OCI-LY1 (cell line): ENCODE data around the gene EEF2K.
"Not testable (repeated sequence)": the region's sequence is repeated elsewhere in the genome, so short reads cannot be mapped to it uniquely, and the experiment has no call there.

ENCODE experiments used
- H2AFZ ChIP-seq: fragments of 200-600 bp; sonication (generic), shearing (Covaris generic); 2 replicates; pipeline ENCODE4 v1.6.0; 2014; ENCODE audit warnings: antibody characterized with exemption, mild to moderate bottlenecking, low read length
- H3F3A ChIP-seq: fragments of 200-600 bp; sonication (generic), shearing (Covaris generic); 2 replicates; pipeline ENCODE4 v1.6.0; 2014; ENCODE audit warnings: mild to moderate bottlenecking, antibody characterized with exemption, low read length, moderate library complexity; ENCODE audit not compliant: insufficient read depth
- H3K27ac ChIP-seq: fragments of 200-600 bp; sonication (generic); 2 replicates; pipeline ENCODE4 v1.5.1; 2014; ENCODE audit warnings: low read length, mixed run types, mild to moderate bottlenecking, low read depth; ENCODE audit not compliant: poor library complexity, severe bottlenecking
- H3K27me3 ChIP-seq: fragments of 200-600 bp; sonication (generic); 2 replicates; pipeline ENCODE4 v1.6.0; 2014; ENCODE audit warnings: antibody characterized with exemption, mild to moderate bottlenecking, low read length, moderate library complexity; ENCODE audit not compliant: insufficient read depth
- H3K36me3 ChIP-seq: fragments of 200-600 bp; sonication (generic); 2 replicates; pipeline ENCODE4 v1.6.1; 2014; ENCODE audit warnings: mild to moderate bottlenecking, antibody characterized with exemption, low read length, moderate library complexity, mixed read lengths; ENCODE audit not compliant: insufficient read depth
- H3K4me1 ChIP-seq: fragments of 200-600 bp; sonication (generic); 2 replicates; pipeline ENCODE4 v1.5.1; 2014; ENCODE audit warnings: mild to moderate bottlenecking, low read length, moderate library complexity; ENCODE audit not compliant: insufficient read depth, severe bottlenecking
- H3K4me2 ChIP-seq: fragments of 200-600 bp; sonication (generic), shearing (Covaris generic); 2 replicates; pipeline ENCODE4 v1.6.1; 2014; ENCODE audit warnings: low read length
- H3K4me3 ChIP-seq: fragments of 200-600 bp; sonication (generic); 2 replicates; pipeline ENCODE4 v1.5.1; 2014; ENCODE audit warnings: low read length, low read depth, mild to moderate bottlenecking, mixed read lengths; ENCODE audit not compliant: poor library complexity, severe bottlenecking
- H3K79me2 ChIP-seq: fragments of 200-600 bp; shearing (Covaris generic); 2 replicates; pipeline ENCODE4 v1.6.1; 2016; ENCODE audit warnings: mixed run types, low read length, mixed read lengths; ENCODE audit not compliant: insufficient read depth
- H3K9ac ChIP-seq: fragments of 200-600 bp; sonication (generic), shearing (Covaris generic); 2 replicates; pipeline ENCODE4 v1.6.1; 2014; ENCODE audit warnings: mild to moderate bottlenecking, low read length, mixed read lengths
- H3K9me2 ChIP-seq: fragments of 200-600 bp; sonication (generic), shearing (Covaris generic); 2 replicates; pipeline ENCODE4 v1.6.1; 2014; ENCODE audit warnings: low read depth, mild to moderate bottlenecking, low read length, mixed read lengths
- H3K9me3 ChIP-seq: fragments of 200-600 bp; shearing (Covaris generic); 2 replicates; pipeline ENCODE4 v1.6.1; 2014; ENCODE audit warnings: low read length, mixed read lengths
- H4K20me1 ChIP-seq: fragments of 200-600 bp; sonication (generic), shearing (Covaris generic); 2 replicates; pipeline ENCODE4 v1.6.0; 2016; ENCODE audit warnings: mild to moderate bottlenecking, low read length; ENCODE audit not compliant: insufficient read depth
- EZH2 ChIP-seq: fragments of 200-600 bp; sonication (generic), shearing (Covaris generic); IDR thresholded peaks from 2 replicates; pipeline ENCODE4 v1.8.0; 2017; ENCODE audit warnings: borderline replicate concordance, mixed run types, mild to moderate bottlenecking, antibody characterized with exemption, low read length, moderate library complexity, mixed read lengths
- TF ChIP-seq, protein P1 (sequence below): fragments of 200-600 bp; sonication (generic), shearing (Covaris generic); IDR thresholded peaks from 2 replicates; pipeline ENCODE4 v1.5.1; 2017; ENCODE audit warnings: mild to moderate bottlenecking, antibody characterized with exemption, low read length, moderate library complexity, mixed read lengths

Gene EEF2K

GRCh38 chr16:22165508-22166285 lies 40.4 kb upstream of the EEF2K start:
- no peaks in the 10 kb centered on the region for H3K27me3 ChIP-seq
- no peaks in the 10 kb centered on the region for H4K20me1 ChIP-seq
- H3F3A ChIP-seq = no peaks in the 10 kb centered on the region
- no peak overlapping the region for H3K27ac ChIP-seq
- no peak overlapping the region for H3K9ac ChIP-seq
- no peaks in the 10 kb centered on the region for H3K9me3 ChIP-seq
- H3K9me2 ChIP-seq = no peaks in the 10 kb centered on the region
- H3K4me2 ChIP-seq = no peak overlapping the region
- H3K4me3 ChIP-seq = no peak overlapping the region
- TF ChIP-seq, protein P1, sequence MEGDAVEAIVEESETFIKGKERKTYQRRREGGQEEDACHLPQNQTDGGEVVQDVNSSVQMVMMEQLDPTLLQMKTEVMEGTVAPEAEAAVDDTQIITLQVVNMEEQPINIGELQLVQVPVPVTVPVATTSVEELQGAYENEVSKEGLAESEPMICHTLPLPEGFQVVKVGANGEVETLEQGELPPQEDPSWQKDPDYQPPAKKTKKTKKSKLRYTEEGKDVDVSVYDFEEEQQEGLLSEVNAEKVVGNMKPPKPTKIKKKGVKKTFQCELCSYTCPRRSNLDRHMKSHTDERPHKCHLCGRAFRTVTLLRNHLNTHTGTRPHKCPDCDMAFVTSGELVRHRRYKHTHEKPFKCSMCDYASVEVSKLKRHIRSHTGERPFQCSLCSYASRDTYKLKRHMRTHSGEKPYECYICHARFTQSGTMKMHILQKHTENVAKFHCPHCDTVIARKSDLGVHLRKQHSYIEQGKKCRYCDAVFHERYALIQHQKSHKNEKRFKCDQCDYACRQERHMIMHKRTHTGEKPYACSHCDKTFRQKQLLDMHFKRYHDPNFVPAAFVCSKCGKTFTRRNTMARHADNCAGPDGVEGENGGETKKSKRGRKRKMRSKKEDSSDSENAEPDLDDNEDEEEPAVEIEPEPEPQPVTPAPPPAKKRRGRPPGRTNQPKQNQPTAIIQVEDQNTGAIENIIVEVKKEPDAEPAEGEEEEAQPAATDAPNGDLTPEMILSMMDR = no peak
- no peak for TF ChIP-seq EZH2
- H2AFZ ChIP-seq = no peak overlapping the region
- no peaks in the 10 kb centered on the region for H3K79me2 ChIP-seq
- H3K4me1 ChIP-seq = no peaks in the 10 kb centered on the region
- H3K36me3 ChIP-seq = no peaks in the 10 kb centered on the region; the same call in 1 of the 2 replicates

- Histone ChIP-seq H3K9ac (no peak overlapping the region), H3K79me2 (no peaks in the 10 kb centered on the region), H3K4me3 (no peak overlapping the region), H3K4me1 (no peaks in the 10 kb centered on the region), H3K4me2 (no peak overlapping the region), H2AFZ (no peak overlapping the region), H3K36me3 (no peaks in the 10 kb centered on the region), H4K20me1 (no peaks in the 10 kb centered on the region), H3K9me2 (no peaks in the 10 kb centered on the region), H3K27ac (no peak overlapping the region), H3F3A (no peaks in the 10 kb centered on the region), H3K9me3 (no peaks in the 10 kb centered on the region), H3K27me3 (0 out of 2 replicates have a peak, but pooled peaks cover 8% of the 10 kb centered on the region)
- no peak for TF ChIP-seq EZH2
- TF ChIP-seq, protein P1 = no peak
Measured at GRCh38 chr16:22171953-22172352, 34.1 kb upstream of the EEF2K start.

DNA sequence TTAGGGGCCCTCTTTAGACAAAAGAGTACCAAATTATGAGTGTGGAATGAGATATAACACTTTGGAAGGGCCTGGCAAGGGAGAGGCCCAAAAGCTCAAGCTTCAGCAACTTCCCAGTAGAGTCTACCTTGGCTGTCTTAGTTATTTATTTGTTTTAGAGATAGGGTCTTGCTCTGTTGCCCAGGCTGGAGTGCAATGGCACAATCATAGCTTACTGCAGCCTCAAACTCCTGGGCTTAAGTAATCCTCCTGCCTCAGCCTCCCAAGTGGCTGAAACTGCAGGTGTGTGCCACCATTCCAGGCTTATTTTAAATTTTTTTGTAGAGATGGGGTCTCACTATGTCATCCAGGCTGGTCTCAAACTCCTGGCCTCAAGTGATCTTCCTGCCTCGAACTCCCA lies 33.4 kb upstream of the EEF2K start:
- not testable (repeated sequence) for H3K27me3 ChIP-seq, H4K20me1 ChIP-seq, H3K27ac ChIP-seq, H3K79me2 ChIP-seq, H3K4me2 ChIP-seq, H3K36me3 ChIP-seq, H3F3A ChIP-seq, H3K4me3 ChIP-seq, H3K9ac ChIP-seq, H3K4me1 ChIP-seq, H3K9me2 ChIP-seq, H3K9me3 ChIP-seq, H2AFZ ChIP-seq

- Histone ChIP-seq H4K20me1 (no peaks in the 10 kb centered on the region), H3F3A (no peaks in the 10 kb centered on the region), H3K4me2 (no peak overlapping the region), H2AFZ (no peak overlapping the region), H3K9ac (no peak overlapping the region), H3K4me1 (no peaks in the 10 kb centered on the region), H3K36me3 (no peaks in the 10 kb centered on the region), H3K4me3 (no peak overlapping the region), H3K27ac (no peak overlapping the region), H3K9me3 (no peaks in the 10 kb centered on the region), H3K27me3 (0 out of 2 replicates have a peak, but pooled peaks cover 8% of the 10 kb centered on the region), H3K9me2 (no peaks in the 10 kb centered on the region), H3K79me2 (no peaks in the 10 kb centered on the region)
- TF ChIP-seq EZH2 = no peak
Measured at GRCh38 chr16:22174642-22175041, 31.4 kb upstream of the EEF2K start.
